Activated CD8-positive, alpha-beta T cell treated with anti-CD3 and anti-CD28 coated beads for 36 hours (primary cell): ENCODE data around the gene GOLT1A. TPM values are rescaled to one million over a fixed set of nuclear protein-coding genes. Genes with fewer than 3 reads are reported as not detected.
A peak's percentile ranks its signal among the peaks of the same experiment; 100 is the strongest.

Experiments used
- ATAC-seq: fragments of 200-7000 bp; cut with Tn5 transposase; one replicate; pipeline ENCODE4 v1.10.0; 2021; ENCODE audit warnings: mild to moderate bottlenecking, moderate library complexity
- CTCF ChIA-PET: fragments of 350-600 bp; sonication (Branson Sonifier 250); formaldehyde crosslinking; loops from one replicate; lab custom pipeline; 2021; ENCODE audit warnings: antibody characterized with exemption; lab: Charles Lee
- POLR2A ChIA-PET: fragments of 350-600 bp; sonication (Branson Sonifier 250); formaldehyde crosslinking; loops from one replicate; lab custom pipeline; 2021; ENCODE audit warnings: antibody characterized with exemption; lab: Charles Lee
- DNase-seq: peaks from one replicate; pipeline ENCODE4 v3.0.0-alpha.2; 2020
- H3K27ac Mint-ChIP-seq: one replicate; pipeline ENCODE4 v1.8.0; 2021; ENCODE audit warnings: mild to moderate bottlenecking, mixed read lengths
- H3K27me3 Mint-ChIP-seq: one replicate; pipeline ENCODE4 v1.8.0; 2021; ENCODE audit warnings: mixed read lengths
- H3K36me3 Mint-ChIP-seq: one replicate; pipeline ENCODE4 v1.8.0; 2021; ENCODE audit warnings: low read depth, mixed read lengths
- H3K4me1 Mint-ChIP-seq: one replicate; pipeline ENCODE4 v1.8.0; 2021; ENCODE audit warnings: low read depth, mixed read lengths
- H3K4me3 Mint-ChIP-seq: one replicate; pipeline ENCODE4 v1.8.0; 2021; ENCODE audit warnings: mild to moderate bottlenecking, moderate library complexity, mixed read lengths
- H3K9me3 Mint-ChIP-seq: one replicate; pipeline ENCODE4 v1.8.0; 2021; ENCODE audit warnings: mixed read lengths
- intact Hi-C: fragments of 100-400 bp; cut with micrococcal nuclease; formaldehyde crosslinking; loops from one replicate; pipeline ENCODE4 v1.10.0; 2022
- total RNA-seq, 2 experiments: library from RNA; stranded (reverse); gene quantifications; one replicate each; pipeline ENCODE4 v1.2.3, GENCODE V29; 2021
- TF ChIP-seq, protein P1 (sequence below): fragments of 200-600 bp; IDR thresholded peaks from one replicate; pipeline ENCODE4 v1.8.0; 2022; ENCODE audit warnings: antibody characterized with exemption, mild to moderate bottlenecking

The GOLT1A gene
- total RNA-seq, 2 experiments from 2014 or later = not detected

DNA sequence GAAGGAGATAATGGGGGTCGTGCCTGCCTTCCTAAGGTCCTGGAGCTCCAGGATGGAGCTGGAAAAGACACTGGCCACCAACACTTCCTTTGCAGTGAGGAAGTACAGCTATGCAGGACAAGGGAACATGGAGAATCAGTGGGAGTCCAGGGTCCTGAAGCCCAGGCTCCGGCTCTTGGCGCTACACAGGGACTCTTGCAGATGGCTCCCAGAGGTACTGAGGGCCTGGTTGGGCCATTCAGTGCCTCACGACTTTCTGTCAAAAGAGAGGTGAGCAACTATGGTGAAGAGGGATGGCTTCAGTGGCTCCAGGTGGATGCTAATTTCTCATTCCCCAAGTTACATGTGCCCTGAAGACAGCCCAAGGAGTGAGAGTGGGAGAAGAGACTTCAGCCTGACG, 60.1 kb downstream of the GOLT1A start:
- ATAC-seq = no peak
- H3K27ac Mint-ChIP-seq = no peak overlapping the region
- ChIA-PET POLR2A (no interaction called here), CTCF (interaction anchor here (1.0 to 2.6 kb wide), 2 partner anchors 13 to 53 kb away, joined by 3 to 8 read pairs; no protein-coding TSS in a partner anchor)
- H3K4me1 Mint-ChIP-seq = peaks cover 3% of the 10 kb centered on the region
- TF ChIP-seq, protein P1, sequence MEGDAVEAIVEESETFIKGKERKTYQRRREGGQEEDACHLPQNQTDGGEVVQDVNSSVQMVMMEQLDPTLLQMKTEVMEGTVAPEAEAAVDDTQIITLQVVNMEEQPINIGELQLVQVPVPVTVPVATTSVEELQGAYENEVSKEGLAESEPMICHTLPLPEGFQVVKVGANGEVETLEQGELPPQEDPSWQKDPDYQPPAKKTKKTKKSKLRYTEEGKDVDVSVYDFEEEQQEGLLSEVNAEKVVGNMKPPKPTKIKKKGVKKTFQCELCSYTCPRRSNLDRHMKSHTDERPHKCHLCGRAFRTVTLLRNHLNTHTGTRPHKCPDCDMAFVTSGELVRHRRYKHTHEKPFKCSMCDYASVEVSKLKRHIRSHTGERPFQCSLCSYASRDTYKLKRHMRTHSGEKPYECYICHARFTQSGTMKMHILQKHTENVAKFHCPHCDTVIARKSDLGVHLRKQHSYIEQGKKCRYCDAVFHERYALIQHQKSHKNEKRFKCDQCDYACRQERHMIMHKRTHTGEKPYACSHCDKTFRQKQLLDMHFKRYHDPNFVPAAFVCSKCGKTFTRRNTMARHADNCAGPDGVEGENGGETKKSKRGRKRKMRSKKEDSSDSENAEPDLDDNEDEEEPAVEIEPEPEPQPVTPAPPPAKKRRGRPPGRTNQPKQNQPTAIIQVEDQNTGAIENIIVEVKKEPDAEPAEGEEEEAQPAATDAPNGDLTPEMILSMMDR = no peak
- intact Hi-C loops = no loop called here
- H3K36me3 Mint-ChIP-seq = no peaks in the 10 kb centered on the region
- no peaks in the 10 kb centered on the region for H3K9me3 Mint-ChIP-seq
- no peak overlapping the region for H3K4me3 Mint-ChIP-seq
- no peaks in the 10 kb centered on the region for H3K27me3 Mint-ChIP-seq
- DNase-seq = no peak

DNA sequence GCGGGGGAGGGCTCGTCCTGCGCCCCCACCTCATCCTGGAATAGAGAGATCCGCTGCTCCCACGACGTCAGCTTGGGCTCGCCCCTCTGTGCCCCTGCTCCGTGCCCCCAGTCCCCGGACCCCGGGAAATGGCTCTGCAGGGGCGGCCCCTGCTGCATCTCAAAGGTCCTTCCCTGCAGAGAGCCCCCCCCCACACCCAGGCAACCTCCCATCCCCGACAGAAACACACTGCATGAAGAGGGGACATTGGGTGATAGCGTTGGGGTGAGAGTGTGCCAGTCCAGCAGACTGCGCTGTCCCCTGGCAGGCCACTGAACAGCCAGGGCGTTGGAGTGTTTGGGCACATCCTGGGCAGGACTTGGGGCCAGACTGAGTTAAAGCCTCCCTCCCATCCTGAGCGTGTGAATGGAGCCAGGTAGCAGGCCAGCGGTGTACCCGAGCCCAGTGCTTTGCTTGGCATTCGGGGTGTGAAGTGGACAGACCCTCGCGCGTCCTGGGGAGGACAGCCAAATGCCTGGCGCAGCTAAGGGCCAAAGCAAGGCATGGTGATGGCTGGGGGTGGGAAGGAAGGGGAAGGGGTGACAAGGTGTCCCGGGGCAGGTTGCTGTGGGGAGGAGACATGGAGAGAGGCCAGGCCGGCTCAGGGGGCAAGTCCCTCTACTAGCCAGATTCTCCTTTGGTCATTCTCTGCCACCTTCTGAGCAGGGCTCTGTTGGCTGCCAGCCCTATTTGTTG, 61.3 kb downstream of the GOLT1A start:
- Mint-ChIP-seq H3K9me3 (no peaks in the 10 kb centered on the region), H3K27ac (no peak overlapping the region), H3K4me3 (peak overlapping the region; percentile 67), H3K36me3 (no peaks in the 10 kb centered on the region), H3K27me3 (no peaks in the 10 kb centered on the region), H3K4me1 (peaks cover 3% of the 10 kb centered on the region)
- intact Hi-C loops = no loop called here
- CTCF ChIA-PET = interaction anchor here (0.9 to 2.8 kb wide), 5 partner anchors 10 to 246 kb away, joined by 3 to 19 read pairs (median 7); no protein-coding TSS in a partner anchor
- DNase-seq = peak; percentile 21
- peak; percentile 15 for ATAC-seq
- POLR2A ChIA-PET = interaction anchor here (0.8 kb wide), 1 partner anchor 214 kb away, joined by 3 read pairs; no protein-coding TSS in a partner anchor
- TF ChIP-seq, protein P1 = no peak

DNA sequence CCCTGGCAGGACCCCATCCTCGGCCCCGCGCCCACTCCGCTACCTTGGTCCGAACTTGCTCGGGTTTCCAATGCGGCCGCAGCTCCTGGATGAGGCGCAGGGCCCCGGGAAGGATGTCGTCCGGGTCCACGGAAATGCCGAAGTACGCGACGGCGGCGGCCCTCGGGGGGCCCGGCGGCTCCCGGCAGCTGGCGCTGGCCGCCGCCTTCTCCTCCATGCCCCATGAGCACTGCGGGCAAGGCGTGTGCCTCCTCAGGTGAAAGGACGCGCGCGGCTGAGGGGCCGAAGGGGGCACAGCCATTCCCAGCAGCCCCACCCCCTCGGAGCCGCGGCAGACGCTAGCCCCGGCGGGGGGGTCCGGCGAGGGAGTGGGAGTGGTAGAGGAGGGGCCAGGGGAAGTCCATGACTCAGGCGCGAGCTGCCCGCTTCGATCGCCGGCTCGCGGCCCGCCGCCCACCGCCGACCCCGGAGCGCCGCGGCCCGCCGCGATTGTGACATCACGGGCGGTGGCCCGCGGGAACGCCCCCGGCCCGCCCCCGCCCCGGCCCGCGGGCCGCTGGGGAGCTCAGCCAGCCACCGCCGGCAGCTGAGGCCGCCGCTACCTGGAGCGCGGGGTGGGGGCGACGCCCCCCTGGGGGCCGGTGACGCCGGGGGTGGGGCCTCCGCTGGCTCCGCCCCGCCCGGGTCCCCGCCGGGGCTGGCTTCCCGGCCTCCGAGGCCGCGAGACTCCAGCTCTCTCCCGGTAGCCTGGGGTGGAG, 62.1 kb downstream of the GOLT1A start, which contains the start of gene ETNK2:
Gene ETNK2 (minus strand): TSS at position 493 of the 758 bp plus-strand sequence. CDS start 192 bp downstream, at position 301.
- Mint-ChIP-seq H3K27me3 (no peaks in the 10 kb centered on the region), H3K9me3 (no peaks in the 10 kb centered on the region), H3K4me3 (peak within 1 kb of the TSS; percentile 67), H3K4me1 (peaks cover 3% of the 10 kb centered on the region), H3K27ac (no peak within 1 kb of the TSS), H3K36me3 (no peaks in the 10 kb centered on the region)
- ChIA-PET POLR2A (interaction anchor here (0.8 to 2.0 kb wide), 2 partner anchors 212 to 215 kb away, joined by 3 to 8 read pairs; no protein-coding TSS in a partner anchor), CTCF (interaction anchor here (1.3 to 2.8 kb wide), 4 partner anchors 11 to 247 kb away, joined by 6 to 19 read pairs (median 8); no protein-coding TSS in a partner anchor)
- intact Hi-C loops = no loop called here
- TF ChIP-seq, protein P1 = no peak
- DNase-seq (peak; percentile 57), ATAC-seq (peak; percentile 80)

DNA sequence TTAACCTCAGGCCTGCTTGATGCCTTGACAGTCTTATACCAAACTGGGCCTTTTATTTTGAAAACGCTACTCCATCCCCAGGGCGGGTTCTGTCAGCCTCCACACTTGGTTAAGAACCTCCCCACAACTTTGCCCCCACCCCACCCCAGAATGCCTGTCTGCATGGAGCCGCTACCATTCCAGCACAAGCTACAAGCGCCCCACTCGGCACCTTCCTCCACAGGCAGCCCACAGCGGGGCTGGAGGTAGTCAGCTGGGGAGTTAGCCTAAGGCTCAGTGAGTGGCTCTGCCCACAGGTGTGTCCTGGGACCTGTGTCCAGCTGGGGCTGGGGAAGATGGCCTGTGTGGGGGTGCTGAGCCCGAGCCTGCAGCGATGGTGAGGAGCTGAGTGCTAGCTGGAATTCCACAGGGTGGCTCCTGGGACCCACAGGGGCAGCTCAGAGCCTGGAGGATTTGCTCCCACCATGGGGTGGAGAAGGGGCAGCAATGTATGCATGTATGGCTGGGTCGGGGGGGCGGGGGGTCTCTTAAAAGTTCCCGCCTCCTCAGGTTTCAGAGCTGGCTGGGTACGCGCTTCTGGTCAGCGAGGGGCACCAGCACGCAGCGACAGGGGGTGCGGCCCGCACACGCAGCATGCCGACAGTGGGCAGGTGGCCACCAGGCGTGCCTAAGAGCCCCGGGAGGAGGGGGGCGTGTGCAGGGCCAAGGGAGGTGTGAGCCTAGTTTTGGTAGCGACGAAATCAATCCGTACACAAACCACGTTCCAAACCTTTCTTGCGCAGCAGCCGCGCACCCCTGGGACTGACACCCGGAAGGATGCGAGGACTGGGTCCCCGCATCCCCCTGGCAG, 62.9 kb downstream of the GOLT1A start:
- H3K4me1 Mint-ChIP-seq = peaks cover 3% of the 10 kb centered on the region
- H3K27ac Mint-ChIP-seq = no peak overlapping the region
- peak overlapping the region; percentile 45 for H3K4me3 Mint-ChIP-seq
- ATAC-seq = peak; percentile 38
- no peaks in the 10 kb centered on the region for H3K27me3 Mint-ChIP-seq
- DNase-seq = peak; percentile 31
- intact Hi-C loops = no loop called here
- H3K9me3 Mint-ChIP-seq = no peaks in the 10 kb centered on the region
- TF ChIP-seq, protein P1 = no peak
- CTCF ChIA-PET = interaction anchor here (0.9 to 2.8 kb wide), 5 partner anchors 12 to 248 kb away, joined by 3 to 19 read pairs (median 7); no protein-coding TSS in a partner anchor
- POLR2A ChIA-PET = interaction anchor here (0.6 to 2.0 kb wide), 2 partner anchors 180 to 213 kb away, joined by 3 to 8 read pairs; no protein-coding TSS in a partner anchor
- no peaks in the 10 kb centered on the region for H3K36me3 Mint-ChIP-seq
